ENCODE data around the gene MUC4.
"Not testable (repeated sequence)": the region's sequence is repeated elsewhere in the genome, so short reads cannot be mapped to it uniquely, and the experiment has no call there.

The MUC4 gene

DNA sequence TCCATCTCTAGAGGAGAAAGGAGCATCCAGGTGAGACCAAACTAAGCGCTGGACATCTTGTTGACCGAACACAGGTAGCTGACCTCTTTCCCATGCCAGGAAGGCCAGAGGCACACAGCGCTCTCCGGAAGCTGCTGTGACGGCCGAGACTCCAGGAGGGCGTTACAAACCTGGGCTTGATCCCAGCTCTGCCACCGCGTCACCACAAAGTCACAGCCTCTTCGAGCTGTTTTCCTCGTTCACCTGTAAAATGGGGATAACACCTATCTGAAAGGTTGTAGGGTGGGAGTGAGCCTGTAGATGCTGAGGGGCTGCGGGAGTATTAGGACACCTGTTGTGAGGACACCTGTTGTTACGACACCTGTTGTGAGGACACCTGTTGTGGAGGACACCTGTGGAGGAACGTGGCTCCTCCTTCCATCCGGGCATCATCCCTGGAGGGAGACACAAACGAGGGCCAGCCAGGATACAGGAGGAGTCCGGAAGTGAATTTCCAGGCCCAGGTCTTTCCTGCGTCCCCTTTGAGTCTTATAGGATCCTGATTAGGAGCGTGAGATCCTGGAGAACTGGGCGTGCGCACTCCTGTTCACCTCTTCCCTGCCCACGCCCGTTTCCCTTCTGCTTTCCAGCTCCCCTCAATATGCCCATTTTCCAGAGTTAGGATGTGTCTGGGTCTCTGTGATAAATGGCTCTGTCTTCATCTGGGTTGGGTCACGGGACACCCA lies 2.3 kb upstream of the MUC4 start:
- DNase-seq, result no peak

DNA sequence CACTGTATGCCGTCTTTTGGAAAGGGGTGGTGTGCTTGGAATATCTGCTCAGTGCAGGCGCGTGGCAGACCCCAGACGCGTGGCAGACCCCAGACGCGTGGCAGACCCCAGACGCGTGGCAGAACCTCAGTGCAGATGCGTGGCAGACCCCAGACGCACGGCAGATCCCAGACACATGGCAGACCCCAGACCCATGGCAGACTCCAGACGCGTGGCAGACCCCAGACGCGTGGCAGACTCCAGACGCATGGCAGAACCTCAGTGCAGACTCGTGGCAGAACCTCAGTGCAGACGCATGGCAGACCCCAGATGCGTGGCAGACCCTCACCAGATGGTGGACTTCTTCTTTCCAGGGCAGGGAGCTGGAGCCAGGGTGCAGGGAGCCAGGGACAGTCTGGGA lies 637 bp upstream of the MUC4 start:
- no peak for DNase-seq

DNA sequence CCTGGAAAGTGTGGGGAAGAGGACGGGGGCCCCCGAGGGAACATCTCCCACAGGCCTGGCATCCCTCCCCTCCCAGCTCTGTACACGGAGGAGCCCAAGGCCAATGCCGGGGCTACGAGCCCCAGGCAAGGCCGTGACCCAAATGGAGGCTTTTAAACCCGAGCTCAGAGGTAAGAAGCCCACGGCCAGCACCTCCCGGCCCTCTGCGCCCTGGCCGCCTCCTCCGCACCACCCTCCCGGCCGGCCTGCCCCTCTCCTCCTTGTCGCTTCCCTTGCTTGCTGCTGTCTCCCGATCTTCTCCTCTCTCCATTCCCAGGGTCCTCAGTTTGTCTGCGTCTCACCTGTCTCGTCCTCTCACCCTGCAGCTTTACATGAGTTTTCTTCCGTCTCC lies 1.3 kb downstream of the MUC4 start:
- DNase-seq, result no peak

DNA sequence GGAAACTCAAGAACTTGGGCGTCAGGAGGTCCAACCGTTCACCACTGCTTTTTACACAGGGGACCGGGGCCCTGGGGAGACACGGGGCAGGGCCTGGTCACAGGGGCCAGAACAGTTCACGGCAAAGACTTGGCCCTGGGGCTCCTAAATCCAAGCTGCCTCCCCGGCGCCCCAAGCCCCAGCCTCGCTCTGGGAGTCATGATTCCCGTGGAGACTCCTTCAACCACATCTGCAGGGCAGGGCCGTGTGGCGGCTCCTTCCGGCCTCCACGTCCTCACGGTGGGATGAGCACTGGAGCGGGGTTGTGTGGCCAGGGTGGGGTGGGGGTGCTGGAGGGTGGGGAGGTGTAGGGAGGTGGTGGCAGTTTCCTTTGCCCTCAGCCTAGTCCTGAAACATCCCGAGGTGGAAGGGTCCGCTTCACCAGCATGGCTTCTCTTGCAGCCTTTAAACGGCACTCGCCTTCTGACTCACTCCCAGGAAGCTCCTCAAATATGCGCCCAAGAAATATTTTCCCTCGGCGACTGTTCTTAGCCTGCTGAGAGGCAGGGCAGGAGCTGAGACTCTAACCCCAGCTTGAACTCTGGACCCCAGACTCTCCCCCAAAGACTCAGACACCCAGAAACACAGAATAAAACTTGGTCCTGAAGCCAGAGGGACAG lies 1.8 kb downstream of the MUC4 start:
- DNase-seq, result no peak

DNA sequence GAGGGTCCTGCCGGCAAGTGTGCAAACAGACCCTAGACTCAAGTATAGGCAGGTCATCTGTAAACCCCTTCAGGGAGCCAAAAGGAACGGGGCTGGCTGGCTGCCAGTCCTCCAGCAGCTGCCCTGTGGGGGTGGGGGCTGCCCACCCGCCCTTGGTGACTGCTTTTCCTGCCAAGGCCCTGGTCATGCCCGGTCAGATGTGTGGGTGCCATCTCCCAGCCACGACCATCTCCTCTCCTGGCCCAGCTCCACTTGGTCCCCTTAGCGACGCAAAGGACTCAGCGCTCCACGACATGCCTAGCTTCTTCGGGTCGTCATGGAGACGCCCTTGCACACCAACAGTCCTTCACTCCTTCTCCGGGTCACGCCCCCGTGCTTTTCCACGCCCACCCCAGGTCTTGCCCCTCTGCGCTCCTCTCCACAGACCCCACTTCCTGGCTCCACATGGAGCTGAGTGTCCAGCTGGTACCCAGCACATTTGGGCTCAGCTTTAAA lies 2.4 kb downstream of the MUC4 start:
- DNase-seq, result peak in 1 of 58 donors; percentile 11

DNA sequence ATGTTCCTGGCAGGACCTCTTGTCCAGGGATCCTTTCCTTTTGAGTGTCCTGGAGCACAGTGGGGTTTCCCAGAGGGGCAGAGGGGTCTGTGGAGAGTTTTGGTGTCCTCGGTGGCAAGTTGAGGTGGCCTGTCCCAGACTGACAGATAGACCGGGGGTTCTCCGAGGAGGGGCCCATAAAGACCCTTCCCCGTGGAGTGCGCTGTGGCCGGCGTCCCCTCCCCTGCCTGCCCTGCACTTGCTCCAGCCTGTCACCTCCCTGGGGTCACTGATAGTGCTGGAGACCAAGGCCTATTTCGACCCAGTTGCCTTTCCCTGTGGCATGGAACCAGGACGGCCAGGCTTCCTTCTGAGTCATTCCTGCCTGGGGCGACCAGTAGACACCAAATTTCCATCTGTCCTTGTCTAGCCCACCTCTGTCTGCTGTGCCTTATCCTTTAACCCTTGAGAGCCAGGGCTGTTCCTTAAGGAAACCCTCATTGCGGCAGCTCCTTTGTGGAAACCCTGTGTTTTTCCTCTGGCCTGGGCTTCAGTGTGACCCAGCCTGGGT lies 2.9 kb downstream of the MUC4 start:
- DNase-seq, result no peak

DNA sequence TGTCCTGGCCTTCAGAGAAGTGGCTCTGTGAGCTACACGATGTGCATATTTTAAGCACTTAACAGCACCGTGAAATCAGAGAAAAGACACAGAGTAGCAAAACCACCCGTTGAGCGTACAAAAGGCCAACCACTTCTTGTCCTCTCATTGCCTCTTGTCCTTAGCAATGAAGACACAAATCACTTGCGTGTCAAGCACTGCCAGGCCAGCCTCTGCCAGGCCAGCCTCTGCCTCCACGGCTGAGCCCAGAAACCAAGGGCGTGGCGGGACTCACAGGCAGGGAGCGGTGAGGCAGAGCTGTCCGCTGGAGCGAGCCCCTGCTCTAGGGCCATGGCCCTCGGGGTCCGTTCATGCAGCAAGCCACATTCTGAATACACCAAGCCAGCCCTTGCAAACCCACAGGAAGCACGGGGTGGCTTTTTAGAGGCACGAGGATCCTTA lies 4.0 kb downstream of the MUC4 start:
- DNase-seq, result no peak

DNA sequence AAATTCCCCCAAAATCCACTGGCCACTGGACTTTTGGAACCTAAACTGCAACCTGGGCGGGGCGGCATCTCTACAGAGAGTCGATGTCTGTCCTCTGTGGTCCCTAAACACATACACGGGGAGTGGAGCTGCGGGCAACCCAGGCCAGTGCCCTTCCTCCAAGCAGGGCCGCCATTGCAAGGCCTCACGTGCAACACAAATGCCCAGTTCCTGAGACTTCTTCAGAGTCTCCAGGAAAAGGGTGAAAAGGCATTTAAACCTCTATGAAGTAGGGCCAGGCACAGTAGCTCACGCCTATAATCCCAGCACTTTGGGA lies 4.9 kb downstream of the MUC4 start:
- no peak for DNase-seq

DNA sequence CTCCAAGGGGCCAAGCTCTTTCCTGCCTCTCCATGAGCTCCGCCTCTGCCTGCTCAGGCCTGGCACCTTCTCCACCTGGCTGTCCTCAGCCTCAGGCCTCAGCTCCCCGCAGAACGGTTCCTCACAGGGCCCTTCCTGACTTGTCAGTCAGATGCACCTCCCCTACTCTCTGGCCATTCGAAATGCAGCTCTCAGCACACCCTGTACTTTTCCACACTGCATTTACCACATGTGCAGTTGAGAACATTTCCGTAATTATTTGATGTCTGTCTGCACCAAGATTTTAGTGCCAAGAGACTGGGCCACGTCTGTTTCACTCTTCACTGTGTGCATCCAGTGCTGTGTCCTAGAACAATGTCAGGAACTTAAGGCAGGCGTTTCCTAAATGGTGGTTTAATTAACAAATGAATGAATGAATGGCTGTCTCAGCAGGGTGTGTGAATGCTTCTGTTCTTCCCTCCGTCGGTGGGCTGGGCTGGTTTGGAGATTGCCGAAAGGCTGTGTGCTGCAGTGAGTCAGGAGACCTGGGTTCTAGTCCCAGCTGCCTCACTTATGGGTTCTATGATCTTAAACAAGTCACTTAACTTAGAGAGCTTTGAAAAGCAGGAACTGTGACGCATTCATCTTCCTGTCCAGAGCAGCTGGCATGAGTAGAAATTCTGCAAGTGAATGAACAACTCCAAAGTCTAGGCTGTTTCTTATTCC lies 5.4 kb downstream of the MUC4 start:
- DNase-seq, result peak in 1 of 58 donors; percentile 2

DNA sequence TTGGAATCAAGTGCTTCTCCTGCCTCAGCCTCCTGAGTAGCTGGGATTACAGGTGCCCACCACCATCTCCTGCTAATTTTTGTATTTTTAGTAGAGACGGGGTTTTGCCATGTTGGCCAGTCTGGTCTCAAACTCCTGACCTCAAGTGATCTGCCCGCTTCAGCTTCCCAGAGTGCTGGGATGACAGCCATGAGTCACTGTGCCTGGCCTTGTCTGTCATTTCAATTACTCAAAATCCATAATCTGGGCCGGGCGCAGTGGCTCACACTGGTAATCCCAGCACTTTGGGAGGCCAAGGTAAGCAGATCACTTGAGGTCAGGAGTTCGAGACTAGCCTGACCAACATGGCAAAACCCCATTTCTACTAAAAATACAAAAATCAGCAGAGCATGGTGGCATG lies 6.1 kb downstream of the MUC4 start:
- DNase-seq, result not testable (repeated sequence)

DNA sequence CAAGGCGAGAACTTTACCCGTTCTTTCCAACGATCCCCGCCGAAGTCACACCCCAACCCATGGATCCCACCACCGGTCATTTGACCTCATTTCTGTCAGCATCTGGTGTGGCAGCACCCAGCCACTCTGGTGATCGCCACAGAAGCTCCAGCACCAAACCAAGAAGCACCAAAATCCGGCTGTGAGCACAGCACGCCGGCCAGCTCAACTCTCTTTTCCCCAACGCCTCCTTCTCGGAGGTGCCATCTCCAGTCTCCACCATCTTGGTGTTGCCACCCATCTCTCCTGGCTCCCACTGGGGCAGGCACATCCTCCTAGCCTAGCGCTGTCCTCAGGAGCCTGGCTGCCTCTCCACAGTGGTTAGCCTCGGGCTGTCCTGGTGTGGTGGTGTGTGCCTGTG lies 6.5 kb downstream of the MUC4 start:
- no peak for DNase-seq

DNA sequence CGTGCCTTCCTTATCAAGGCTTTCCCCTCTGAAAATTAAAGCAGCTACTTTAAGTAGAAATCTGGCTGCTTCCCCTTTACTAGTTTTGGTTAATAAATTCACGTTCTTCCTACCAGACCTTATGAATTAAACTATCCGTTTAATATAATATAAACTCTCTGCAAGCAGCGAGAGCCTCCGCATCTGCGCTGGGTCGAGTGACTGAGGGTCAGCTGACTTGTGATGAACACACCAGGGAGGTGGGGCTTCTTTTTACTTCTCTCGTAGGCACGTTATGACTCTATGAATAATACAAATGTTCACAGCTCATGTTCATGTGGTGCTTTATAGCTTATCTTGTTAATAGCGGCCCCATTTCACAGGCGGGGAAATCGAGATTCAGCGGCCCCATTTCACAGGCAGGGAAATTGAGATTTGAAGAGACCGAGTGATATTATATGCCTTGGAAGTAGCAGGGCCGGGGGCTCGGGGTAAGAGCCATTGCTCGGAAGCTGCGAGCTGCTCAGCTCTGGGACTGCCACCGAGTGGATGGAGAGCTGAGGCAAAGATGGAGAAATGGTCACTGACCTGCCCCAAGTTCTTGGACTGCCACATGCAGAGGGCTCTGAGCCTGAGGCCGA lies 8.3 kb downstream of the MUC4 start:
- DNase-seq, result no peak

DNA sequence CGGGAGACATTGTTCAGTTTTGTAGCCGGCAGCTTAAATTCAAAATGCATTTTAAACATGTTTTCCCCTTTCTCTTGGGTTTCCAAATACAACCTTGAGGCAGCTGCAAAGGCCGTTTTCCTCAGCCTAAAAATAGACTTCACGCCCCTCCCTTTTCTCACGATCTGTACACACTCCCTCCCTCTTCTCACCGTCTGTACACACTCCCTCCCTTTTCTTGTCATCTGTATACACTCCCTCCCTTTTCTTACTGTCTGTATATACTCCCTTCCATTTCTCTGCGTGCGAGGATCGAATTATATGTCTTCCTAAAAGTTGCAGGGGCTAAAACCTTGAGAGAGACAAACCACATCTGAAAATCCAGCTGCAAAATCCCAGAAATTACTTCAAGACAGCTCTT lies 8.9 kb downstream of the MUC4 start:
- DNase-seq, result no peak

DNA sequence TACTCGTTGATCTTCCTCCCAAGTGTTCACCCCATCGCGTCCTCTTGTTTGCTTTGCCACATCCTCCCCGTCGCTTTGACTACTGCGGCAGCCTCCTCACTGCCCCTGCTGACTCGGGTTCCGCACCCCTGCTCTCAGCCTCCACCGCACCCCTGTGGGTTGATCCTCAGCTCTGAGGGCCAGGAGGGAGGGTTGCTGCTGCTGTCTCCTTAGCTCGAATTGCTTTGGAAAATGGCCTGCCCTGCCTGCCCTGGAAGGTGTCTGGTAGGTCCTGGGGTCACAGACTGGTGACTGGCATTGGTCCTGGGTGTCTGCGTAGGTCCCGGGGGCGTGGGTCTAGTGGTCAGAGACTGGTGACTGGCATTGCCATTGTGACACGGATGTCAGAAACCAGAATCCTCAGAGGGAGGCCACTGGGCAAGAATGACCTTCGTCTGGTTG lies 9.4 kb downstream of the MUC4 start:
- DNase-seq, result no peak

DNA sequence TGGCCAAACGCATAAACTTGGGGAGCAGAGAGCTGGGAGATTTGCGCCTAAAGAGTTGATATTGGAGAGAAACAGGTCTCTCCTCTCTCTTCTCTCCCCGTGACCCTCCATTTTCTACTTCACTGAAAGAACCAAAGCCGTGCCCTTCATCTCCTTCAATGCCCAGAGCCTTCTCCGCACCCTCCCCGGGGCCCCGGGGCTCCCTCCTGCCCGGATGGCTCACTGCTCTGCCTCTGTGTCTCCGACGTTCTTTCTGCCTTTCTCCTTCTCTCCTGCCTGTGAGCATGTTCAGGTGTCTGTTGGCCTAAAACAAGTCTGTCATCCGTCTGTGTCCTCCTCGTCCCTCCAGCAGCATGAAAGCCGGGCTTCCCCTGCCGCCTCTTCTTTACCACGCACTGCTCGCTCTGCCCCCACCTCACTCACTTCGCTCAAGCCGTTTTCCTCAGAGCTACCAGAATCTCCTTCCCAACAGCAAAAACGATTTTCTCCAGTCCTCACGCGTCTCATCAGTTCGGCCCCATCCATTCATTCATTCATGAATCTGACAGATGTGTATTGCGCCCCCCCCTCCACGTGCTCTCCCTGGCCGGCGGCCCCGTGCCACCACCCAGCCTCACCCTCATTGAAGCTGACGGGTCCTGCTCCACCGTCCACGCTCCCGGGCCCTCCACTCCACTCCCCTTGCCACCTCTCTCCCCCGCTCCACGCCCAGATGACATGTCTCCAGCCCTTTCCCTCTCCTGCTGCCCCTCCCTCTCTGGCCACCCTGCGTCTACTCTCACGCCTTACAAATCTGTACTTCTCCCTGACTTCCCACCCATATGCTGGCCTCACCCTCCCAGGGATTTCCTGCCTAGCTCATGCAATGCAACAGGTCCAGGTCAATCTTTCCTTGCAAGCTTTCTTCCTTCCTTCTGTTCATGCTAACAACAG lies 10.2 kb downstream of the MUC4 start:
- DNase-seq, result no peak

DNA sequence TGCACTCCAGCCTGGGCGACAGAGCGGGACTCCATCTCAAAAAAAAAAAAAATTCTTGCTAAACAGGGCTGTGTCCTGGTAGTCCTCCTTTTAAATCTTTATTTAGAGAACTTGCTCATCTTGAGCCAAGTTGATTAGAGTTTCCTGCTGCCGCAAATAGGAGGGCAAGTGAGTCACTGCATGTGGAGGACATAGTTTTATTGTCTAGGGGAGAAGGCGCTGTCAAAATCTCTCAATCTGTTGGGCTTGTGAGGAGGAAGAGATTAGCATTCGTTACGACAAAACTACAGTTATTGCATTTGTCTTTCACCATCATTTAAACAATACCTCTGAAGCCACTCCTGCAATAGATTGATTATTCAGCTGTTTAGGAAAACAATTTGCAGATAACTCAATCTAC lies 11.5 kb downstream of the MUC4 start:
- DNase-seq, result no peak

DNA sequence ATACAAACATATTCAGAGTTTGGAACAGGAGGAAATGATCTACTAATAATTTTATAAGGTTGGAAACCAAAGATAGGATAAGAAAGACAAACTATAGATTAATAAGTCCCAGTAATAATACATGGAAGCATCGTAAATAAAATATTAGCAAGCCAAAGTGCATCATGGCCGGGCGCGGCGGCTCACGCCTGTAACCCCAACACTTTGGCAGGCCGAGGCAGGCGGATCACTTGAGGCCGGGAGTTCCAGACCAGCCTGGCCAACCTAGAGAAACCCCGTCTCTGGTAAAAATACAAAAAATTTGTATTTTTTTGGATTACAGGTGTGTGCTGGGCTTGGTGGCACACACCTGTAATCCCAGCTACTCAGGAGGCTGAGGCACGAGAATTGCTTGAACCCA lies 14.9 kb downstream of the MUC4 start:
- DNase-seq, result no peak

DNA sequence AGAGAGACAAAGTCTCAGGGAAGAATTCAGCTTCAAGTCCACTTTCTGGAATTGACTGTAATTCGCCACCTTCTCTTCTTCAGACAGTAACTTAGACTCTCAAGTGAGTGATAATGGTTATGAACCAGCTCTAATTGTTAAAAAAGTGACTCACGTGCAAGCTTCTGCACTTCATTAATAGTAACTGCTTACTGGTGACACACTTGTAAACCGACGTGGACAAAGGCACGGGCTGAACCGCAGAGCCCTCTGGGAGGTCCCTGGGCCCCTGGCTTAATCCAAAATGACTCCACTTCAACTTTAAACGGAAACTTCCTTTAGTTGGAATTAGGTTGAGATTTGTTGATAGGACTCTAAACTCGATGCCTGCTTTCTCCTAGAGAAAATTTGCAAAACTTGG lies 17.0 kb downstream of the MUC4 start:
- DNase-seq, result no peak

DNA sequence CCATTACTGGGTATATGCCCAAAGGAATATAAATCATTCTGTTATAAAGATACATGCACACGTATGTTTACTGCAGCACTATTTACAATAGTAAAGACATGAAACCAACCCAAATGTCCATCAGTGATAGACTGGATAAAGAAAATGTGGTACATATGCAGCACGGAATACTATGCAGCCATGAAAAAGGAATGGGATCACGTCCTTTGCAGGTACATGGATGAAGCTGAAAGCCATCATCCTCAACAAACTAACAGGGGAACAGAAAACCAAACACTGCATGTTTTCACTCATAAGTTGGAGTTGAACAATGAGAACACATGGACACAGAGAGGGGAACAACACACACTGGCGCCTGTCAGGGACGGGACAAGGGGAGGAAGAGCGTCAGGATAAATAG lies 19.1 kb downstream of the MUC4 start:
- not testable (repeated sequence) for DNase-seq

DNA sequence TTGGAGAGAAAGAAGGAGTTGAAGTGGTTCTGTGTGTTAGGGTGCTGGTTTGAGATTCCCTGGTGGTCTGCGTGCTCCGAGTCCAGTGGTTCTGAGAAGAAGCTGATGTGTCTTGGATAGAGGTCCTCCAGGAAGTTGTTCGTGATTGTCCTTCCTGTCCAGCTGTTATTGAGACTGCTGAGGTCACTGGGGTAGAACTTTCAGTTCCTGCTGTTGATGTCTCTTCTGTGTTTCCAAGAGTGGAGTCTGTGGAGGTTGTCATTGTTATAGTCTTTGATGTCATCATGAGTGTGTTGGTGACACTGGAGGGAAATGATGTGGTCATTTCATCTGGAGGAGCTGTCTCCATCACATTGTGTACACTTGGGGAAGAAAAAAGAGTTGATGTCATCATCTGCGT lies 20.8 kb downstream of the MUC4 start:
- DNase-seq, result no peak
